ENCODE measurements around the gene ROBO2.

Gene ROBO2

DNA sequence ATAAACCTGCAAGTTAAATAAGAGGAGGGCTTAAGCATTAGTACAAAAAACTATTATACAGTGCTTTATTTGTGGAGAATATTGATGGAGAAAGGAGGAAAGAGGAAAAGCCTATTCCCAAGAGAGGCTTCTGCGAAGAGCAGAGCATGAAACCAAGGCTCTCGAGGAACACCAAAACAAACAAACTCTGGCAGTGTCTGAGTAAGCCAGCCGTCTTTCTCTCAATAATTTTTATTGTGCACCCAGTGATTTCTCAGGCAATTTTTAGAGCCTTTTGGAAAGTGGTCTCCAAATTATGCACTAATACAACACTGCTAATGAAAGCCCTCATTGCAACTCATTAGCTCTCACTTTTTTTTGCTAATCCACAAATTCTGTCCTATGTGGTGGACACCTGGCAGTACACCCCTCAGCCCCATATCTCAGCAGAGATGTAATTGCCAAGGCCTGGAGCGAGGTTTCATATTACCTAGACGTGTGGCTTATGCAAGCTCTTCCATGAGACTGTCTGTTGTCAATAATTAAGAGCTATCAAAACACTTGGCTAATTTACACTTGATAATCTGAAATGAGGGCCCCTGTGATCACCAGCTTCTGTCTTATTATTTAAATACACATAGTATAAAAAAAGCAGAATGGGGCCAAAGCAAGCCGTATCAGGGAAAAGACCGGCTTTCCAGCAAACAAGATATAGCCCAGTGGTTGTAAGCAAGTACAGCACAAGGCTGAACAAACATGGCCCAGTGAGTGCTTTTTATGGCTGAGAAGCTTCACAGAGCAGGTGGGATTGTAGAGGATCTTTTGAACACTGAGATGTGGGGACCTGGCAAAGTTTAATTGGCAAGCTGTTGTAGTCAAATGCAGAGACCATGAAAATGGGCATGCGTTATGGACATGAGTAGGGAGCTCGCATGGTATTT lies 216.9 kb downstream of the ROBO2 start:
- no peak for DNase-seq (ENCODE audit: low read depth in 2 of 2)

DNA sequence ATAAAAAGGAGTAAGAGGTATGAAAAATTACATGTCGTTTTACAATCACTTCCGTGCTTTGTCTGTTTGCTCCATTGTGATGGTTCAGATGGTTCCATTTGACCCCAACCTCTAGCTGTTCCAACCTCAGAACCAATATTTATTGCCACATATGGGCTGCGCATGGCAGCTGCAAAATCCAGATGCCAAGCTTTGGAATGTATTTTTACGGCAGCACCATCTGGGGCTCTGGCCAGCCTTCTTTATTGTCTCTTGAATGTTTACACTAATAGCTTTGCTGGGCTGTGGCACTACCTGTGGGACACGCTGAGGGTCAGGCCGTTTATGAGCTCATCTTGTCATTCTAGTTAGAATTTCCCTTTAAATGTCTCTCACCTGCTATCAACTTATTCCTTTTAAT lies 219.8 kb downstream of the ROBO2 start:
- no peak for DNase-seq (ENCODE audit: low read depth in 2 of 2)

DNA sequence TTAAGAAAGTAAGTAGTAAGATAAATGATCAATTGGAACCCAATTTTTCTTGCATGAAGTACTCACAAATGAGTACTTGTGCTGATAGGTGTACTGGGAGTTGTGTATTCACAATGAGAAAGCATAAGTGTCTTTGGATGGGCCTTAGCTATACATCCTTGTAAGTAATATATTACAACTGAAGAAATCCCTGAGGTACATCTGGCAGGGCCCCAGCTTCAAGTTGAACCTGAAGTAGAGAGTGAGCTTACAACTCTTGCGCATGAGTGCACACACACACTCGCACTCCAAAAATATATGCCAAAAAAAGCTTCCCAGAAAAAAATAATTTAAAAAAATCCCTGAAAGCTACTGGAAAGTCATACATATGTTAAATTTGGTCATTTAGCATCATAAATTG lies 222.5 kb downstream of the ROBO2 start:
- no peak for DNase-seq (ENCODE audit: low read depth in 2 of 2)

DNA sequence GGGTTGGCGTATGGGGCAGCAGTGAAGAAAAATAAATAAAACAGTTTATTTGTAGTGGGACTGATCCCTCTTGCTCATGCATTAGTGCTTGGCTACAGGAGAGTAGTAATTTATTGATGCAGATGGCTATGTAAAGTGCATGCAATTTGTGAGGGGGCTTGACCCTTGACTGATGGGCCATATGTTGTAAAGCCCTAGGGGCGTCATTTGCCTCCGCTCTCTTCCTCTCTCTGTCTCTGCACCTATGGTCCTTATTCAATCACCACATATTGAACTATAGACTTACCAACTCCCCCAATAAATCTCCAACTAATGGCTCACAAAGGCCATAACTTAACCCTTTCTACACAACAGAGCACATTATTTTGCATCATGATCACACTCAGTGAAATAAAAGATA lies 227.7 kb downstream of the ROBO2 start:
- DNase-seq (ENCODE audit: low read depth in 2 of 2), result no peak

DNA sequence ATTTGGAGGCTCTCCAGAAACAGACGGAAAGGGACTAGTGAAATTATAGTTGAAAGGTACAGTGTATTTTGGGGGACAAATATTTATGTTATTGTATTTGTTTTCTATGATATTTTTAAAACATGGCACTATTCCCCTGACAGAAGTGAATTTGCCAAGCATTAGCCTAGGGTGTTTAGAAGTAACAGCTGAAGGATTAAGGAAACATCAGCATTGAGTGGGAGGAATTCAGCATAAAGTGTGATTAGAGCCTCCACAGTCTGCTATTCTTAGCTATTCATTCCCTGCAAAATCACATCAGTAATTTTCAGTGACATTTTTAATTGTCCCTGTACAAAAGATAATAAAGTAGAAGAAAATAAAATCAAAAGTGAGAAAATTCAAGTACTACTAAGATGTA lies 231.4 kb downstream of the ROBO2 start:
- no peak for DNase-seq (ENCODE audit: low read depth in 2 of 2)

DNA sequence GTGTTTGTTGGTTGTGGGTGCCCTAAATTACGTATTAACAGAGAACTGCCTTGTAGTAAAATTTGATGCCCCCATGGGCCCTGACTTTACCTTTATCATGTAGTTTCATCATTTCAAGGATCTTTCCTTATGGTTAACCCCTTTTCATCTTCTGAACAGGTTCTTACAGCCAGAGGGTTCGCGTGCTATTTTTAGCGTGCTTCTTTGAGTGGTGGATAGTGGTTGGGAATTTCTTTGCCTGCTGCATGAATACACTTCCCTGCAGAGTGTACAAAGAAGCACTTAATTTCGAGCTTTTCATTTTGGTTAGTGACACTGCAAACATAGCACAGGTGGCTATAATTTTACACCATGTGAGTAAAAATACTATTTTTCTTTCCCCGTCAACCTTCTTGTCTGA lies 231.8 kb downstream of the ROBO2 start:
- no peak for DNase-seq (ENCODE audit: low read depth in 2 of 2)

DNA sequence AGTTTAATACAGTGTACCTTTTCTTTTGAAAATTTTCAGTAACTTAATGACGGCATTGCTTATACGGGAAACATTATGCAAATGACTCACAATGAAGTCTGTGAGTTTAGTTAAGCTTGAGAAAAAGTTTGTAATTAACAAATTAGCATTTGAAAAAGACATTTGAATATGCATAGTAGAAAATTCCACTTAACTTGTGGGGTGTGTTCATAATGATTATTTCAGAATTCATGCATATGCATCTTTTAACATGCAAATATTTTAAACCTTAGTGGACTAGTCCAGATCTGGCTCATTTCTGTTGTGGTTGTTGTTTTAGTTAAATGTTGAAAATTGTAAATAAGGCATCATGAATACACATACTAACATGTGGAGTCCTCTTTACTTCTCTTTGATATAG lies 239.4 kb downstream of the ROBO2 start:
- DNase-seq (ENCODE audit: low read depth in 2 of 2), result no peak

DNA sequence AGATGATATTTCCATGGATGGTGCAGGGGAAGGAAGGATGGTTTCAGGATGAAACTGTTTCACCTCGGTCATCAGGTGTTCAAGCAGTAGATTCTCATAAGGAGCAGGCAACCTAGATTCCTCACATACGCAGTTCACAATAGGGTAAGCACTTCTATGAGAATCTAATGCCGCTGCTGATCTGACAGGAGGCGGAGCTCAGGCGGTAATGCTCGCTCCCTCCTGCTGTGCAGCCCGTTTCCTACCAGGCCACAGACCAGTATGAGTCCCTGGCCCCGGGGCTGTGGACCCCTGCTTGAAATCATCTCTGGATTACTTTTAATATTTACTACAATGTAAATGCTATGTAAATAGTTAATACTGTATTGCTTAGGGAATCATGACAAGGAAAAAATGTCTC lies 241.8 kb downstream of the ROBO2 start:
- DNase-seq (ENCODE audit: low read depth in 2 of 2), result no peak

DNA sequence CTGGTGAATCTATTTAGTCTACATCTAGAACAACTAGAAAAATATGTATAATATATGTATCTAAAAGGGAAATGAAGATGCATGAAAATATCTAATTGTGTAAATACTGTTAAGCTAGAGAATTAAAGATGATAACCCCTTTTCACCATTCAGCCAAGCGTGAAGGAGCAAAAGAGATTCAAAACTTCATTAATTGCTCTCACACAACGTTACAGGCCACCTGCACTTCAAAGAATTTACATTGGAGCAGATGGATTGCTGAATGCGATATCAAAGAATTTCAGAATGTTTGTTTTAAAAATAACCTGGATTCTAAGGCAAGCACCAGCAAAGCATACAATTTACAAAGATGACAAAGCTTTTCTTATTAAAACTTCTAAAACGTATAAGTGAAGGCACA lies 243.2 kb downstream of the ROBO2 start:
- no peak for DNase-seq (ENCODE audit: low read depth in 2 of 2)

DNA sequence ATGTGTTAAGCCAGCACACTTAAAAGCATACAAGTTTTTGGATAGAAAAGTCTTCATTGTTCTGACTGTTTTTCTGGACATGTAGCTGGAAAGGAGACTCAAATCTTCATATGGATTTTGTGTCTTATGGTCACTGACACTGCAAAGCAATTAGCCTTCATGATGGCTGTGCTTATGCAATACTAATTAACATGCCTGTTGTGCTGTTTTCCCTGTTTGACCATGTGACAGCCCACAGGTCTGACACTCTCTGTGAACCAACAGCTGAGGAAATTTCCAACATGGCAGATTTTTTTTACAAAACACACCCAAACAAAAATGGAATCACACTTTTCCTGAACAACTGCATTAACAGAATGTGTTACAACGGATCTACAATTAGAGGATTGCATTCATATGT lies 248.4 kb downstream of the ROBO2 start:
- no peak for DNase-seq (ENCODE audit: low read depth in 2 of 2)

DNA sequence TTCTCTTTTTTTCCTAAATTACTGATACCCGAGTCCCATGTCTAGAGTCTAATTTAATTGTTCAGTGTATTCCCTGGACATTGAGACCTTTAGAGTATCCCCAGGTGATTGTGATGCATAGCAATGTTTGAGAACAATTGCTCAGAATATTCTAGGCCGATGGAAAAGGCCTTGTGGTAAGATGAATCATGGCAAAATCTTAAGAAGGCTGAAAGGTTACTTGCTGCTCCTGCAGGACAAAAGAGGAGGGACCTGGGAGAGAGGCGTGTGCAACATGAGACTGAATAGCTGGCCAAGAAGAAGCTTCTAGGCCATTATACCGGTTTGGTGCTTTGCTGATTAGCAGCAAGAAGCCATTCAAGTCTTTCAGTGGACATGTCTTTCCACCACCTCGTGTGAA lies 256.6 kb downstream of the ROBO2 start:
- DNase-seq (ENCODE audit: low read depth in 2 of 2), result no peak

DNA sequence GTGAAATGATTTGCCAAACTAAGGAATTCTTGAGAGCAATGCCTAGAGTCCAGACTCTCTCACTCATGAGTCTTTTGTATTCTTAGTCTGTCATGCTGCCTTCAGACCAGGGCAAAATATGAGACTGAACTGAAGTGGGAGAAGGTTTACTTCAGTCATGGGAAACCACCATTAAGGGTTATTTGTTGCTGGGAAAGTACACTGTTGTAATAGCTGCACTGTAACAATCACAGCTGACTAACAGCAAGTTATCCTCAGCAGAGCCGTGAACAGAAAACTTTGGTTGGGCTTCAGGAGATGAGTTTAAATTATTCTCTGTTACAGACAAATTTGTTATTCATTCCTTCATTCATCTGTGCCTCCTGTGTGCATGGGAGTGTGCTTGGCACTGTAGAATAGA lies 258.5 kb downstream of the ROBO2 start:
- DNase-seq (ENCODE audit: low read depth in 2 of 2), result no peak

DNA sequence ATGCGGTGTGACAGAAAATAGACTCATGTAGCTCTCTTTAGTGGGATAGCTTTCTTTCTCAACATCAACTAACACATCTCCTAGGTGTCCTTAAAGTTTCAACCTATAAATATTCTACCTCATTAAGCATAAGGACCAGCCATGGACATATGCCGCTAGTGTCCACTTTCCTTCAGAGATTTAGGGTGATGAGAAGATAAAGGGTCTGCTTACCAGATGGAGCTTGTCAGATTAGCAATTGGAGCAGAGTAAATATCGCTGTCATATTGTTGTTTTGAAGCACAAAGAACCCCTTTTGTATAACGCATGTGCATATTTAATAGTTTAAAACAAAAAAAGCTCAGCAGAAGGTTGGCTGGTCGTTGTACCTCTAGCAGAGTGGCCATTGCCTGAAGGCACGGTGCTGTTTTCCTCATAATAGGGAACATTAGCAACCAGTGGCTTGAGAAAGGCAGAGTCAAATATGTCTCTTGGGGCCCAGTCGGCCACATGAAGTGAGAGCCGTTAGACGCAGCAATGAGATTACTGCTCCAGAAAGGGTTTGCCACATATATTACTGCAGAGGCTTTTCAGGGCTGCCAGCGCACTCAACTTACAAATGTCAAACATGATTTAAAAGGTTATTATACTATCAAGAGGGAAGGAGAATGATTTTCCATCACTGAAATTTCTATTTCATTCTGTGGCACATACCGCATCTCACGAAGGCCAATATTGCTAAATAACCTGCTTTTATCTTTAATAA lies 264.2 kb downstream of the ROBO2 start:
- DNase-seq (ENCODE audit: low read depth in 2 of 2), result no peak

DNA sequence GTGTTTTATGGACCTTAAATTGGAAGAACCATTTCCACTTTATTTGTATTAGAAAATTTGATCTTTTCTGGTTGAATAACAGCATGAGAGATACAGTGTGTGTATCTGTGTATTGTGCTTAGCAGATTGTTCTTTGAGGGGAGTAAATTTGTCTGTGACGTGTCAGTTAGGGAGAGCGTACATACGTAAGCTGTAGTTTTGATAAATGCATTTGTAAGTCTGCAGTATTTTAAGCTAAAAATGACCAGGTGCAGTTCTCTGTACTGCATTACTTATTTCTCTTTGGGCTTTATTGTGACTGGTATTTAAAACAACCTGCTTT lies 264.8 kb downstream of the ROBO2 start:
- no peak for DNase-seq (ENCODE audit: low read depth in 2 of 2)

DNA sequence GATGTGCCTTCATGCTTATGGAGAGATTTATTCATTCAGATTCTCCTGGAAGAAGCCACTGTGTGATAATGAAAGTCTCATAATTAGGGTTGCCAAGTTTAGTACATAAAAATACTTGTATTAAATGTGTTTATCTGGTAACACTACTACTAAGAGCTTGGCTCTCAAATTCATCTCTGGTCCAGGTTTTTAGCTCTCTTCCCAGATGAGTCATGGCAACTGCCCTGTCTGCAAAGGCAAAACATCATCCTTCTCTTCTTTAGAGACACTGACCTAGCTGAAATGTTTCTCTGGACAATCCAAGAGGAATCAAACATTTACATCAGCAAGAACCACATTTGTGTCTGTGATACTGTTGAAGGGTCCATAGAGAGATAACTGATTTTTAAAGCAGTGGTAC lies 269.6 kb downstream of the ROBO2 start:
- DNase-seq (ENCODE audit: low read depth in 2 of 2), result no peak

DNA sequence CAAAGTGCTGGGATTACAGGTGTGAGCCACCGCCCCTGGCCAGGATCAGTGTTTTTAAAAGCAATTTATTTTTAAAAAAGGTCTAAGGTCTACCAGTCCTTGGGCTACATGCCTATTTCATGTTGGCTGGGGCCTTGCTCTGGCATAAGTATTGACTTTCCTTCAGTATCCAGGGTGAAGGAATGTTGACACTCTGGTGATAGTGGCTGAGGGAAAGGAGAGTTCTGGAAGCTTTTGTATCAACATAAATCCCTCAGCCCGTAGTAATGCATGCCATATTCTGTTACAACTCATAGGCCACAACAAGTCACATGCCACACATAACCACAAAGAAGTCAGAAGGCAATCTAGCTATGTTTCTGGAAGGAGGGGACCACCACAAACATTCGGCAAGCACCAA lies 273.9 kb downstream of the ROBO2 start:
- DNase-seq (ENCODE audit: low read depth in 2 of 2), result no peak

DNA sequence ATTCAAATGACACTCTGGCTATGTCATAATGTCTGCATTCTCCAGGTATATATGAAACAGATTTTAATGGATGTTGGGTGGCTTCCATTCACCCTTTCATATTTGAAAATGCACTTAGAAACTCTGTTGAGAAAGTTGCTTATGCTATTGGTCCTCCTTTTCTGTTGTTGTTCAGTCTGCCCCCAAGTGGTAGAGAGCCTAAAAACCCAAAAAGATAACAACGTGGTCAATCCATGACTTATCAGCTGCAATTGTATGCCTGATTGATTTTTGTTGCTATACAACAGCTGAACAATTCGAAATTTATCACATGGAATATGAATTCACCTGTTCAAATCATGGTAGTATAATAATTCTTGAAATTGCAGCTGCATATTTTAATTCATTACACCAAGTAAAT lies 279.8 kb downstream of the ROBO2 start:
- DNase-seq (ENCODE audit: low read depth in 2 of 2), result no peak

DNA sequence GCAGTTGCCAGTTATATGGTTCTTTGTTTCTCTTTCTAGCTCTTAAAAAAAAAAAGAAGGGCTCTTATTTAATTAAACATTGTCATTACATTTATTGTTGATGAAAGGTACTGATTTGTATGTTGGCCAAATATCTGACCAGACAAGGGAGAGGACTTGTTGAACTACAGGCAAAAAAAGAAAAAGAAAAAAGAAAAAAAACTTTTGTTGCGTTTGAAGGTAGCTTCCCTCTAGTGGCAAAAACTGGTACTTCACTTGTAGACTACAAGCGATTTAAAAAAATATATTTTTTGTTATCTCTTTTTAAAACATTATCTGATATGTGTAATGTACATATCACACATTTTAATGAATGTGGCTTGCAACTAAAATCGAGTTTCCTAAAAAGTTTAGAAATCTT lies 280.6 kb downstream of the ROBO2 start:
- DNase-seq (ENCODE audit: low read depth in 2 of 2), result no peak

DNA sequence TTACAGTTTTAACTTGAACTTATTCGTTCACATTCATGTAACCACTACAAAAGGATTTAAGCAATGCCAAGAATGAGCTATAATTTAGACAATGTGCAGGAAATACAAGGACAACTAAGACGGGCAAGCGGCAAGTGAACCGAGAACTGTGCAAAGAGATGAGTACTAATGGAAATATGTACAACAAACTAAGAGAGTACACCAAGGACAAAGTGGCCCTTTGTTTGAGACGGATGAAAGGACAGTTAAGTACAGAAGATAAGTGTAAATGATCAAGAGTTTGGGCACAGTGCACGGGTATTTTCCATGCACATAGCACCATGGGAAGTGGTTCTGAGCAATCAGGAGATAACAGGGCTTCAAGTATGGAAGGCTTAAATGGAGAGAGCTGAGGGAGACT lies 281.7 kb downstream of the ROBO2 start:
- no peak for DNase-seq (ENCODE audit: low read depth in 2 of 2)

DNA sequence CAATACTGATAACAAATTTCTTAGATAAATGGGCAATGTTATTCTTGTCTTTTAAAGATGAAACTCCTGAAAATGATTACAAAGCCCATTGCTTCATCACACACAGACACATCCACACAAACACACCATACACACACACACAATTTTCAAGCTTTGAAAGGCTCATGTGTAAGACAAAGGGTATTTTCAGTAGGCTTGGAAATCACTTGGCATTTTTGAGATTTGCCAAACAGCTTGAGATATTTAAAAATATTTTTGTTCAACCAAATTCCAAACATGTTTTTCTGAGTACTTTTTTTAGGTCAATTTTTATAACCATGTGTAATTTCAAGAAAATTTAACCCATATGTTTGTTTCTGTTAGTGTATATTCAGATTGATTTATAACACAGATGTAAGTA lies 283.7 kb downstream of the ROBO2 start:
- no peak for DNase-seq (ENCODE audit: low read depth in 2 of 2)

DNA sequence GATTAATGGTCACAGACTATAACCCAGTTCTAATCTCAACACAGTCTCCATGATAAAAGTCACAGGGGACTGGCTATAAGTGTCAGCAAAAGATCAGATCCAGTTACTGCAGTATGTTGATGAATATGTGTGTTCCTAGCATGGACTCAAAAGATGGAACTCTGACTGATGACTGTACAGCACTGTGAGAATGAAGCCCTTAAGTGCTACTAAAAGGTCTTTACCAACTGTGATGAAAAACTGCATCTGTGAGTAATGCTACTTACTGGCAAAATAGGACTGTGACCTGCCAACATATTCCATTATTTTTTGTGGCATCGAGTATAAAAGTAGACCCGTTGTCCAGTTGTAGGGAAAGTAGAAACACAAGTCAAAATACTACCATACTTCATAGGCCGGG lies 284.2 kb downstream of the ROBO2 start:
- no peak for DNase-seq (ENCODE audit: low read depth in 2 of 2)

DNA sequence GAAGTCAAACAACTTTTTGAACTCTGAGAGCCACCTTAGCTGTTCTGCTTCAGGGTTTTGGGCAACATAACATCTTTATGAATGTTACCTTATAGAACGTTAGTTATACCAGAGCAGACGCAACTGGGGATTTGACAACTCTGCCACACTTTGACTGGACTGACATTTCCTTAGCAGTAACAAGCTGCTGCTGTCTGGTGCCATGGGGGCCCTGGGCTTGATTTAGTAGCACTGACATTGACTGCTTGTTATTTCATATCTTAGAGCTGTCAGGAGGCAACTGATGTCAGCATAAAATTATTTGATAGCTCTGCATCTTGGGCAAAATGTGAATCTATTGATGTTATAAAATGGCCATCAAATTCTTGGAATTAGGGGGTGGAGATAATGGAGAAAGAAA lies 285.4 kb downstream of the ROBO2 start:
- no peak for DNase-seq (ENCODE audit: low read depth in 2 of 2)

DNA sequence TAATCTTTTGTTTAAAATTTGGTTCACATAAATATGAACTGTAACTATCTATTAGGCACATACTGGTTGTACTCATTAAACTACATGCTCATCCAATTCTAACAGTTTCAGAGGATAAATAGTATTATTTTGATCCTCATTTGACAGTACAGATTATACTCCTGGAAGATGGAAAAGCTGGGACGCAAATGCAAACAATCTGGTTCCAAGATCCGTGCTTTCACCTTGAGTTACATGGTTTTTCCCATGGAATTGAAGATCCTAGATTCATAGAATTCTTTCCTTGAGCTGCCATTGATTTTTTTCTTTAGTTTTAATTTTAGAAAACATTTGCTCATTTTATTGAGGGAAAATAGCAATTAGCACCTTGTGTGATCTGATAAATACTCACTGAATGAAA lies 285.8 kb downstream of the ROBO2 start:
- no peak for DNase-seq (ENCODE audit: low read depth in 2 of 2)

DNA sequence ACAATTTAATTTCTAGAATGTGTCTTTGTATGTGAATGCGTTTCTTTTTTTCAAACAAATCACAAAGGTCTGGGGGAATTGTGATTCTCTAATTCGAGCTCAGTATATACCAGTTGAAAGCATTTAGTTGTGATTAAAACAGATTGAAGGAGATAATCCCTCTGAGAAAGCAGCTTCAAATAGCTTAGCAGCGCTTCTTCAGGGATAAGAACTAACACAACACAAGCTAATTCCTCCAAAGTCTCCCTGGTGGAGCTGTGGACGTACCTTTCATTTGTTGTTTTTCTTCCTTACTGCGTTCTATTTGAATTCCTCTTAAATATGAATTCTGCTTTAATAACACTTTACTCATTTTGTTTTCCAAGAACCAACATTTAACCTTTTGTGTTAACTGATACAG lies 286.7 kb downstream of the ROBO2 start:
- DNase-seq (ENCODE audit: low read depth in 2 of 2), result no peak

All from stimulated activated CD8-positive, alpha-beta memory T cell treated with anti-CD3 and anti-CD28 coated beads, Interleukin-2, amount 100 ng/mL, for 1 hour (primary cell).